HCT116 (cell line): ENCODE results near the gene TRERF1.
A peak's percentile ranks its signal among the peaks of the same experiment; 100 is the strongest.

ENCODE experiments used
- CEBPB ChIP-seq: IDR thresholded peaks from 2 replicates; pipeline ENCODE4 v1.6.1; 2012; ENCODE audit warnings: low read depth
- CTCF ChIP-seq, 3 experiments: fragments of 200-600 bp in 1 of 3; sonication (generic) in 1 of 3; IDR thresholded peaks in 2 of 3; conservative IDR thresholded peaks in 1 of 3; 2 replicates each; pipeline ENCODE4 v1.5.1; 2012 to 2017; ENCODE audit warnings: low read depth in 2 of 3, low read length in 2 of 3, antibody characterized with exemption in 1 of 3, borderline replicate concordance in 1 of 3, control low read depth in 1 of 3, mild to moderate bottlenecking in 1 of 3, mixed read lengths in 1 of 3, mixed run types in 1 of 3, moderate library complexity in 1 of 3; ENCODE audit not compliant: insufficient read depth in 1 of 3
- EGR1 ChIP-seq: IDR thresholded peaks from 2 replicates; pipeline ENCODE4 v1.6.1; 2012; ENCODE audit warnings: low read depth
- EZH2 ChIP-seq: fragments of 200-600 bp; sonication (generic); IDR thresholded peaks from 2 replicates; pipeline ENCODE4 v1.6.1; 2017; ENCODE audit warnings: antibody characterized with exemption, mixed run types
- EZH2phosphoT487 ChIP-seq: fragments of 200-600 bp; IDR thresholded peaks from 2 replicates; pipeline ENCODE4 v1.6.1; 2018; ENCODE audit warnings: antibody characterized with exemption, borderline replicate concordance
- MAX ChIP-seq: IDR thresholded peaks from 2 replicates; pipeline ENCODE4 v1.6.1; 2012
- POLR2A ChIP-seq: IDR thresholded peaks from 2 replicates; pipeline ENCODE4 v1.7.0; 2011; ENCODE audit warnings: borderline replicate concordance; ENCODE audit not compliant: insufficient read depth, insufficient read length; ENCODE audit errors: extremely low read depth
- RAD21 ChIP-seq: IDR thresholded peaks from 2 replicates; pipeline ENCODE4 v1.6.1; 2012; ENCODE audit warnings: low read depth, mild to moderate bottlenecking
- SIN3A ChIP-seq: IDR thresholded peaks from 2 replicates; pipeline ENCODE4 v1.6.1; 2012; ENCODE audit warnings: low read depth
- SP1 ChIP-seq: IDR thresholded peaks from 2 replicates; pipeline ENCODE4 v1.6.1; 2012; ENCODE audit warnings: low read depth
- YY1 ChIP-seq: IDR thresholded peaks from 2 replicates; pipeline ENCODE4 v1.6.1; 2011; ENCODE audit warnings: low read length, low read depth, moderate library complexity, mild to moderate bottlenecking; ENCODE audit not compliant: insufficient replicate concordance; ENCODE audit errors: extremely low read depth
- ZBTB33 ChIP-seq: IDR thresholded peaks from 2 replicates; pipeline ENCODE4 v1.6.1; 2011; ENCODE audit warnings: mild to moderate bottlenecking, low read length, moderate library complexity; ENCODE audit not compliant: insufficient replicate concordance; ENCODE audit errors: extremely low read depth
- ZNF274 ChIP-seq: fragments of 200-500 bp; sonication (Bioruptor generic); IDR thresholded peaks from 2 replicates; pipeline ENCODE4 v1.6.1; 2014; ENCODE audit warnings: mild to moderate bottlenecking, low read depth, low read length, inconsistent platforms

- peak; percentile 66 to 78 (median 72); a peak in 5 of 6 replicates for TF ChIP-seq CTCF (IDR thresholded peaks at IDR 0.05 in 2 of 3, conservative IDR thresholded peaks at IDR 0.05 in 1 of 3; ENCODE audit: borderline replicate concordance in 1 of 3, insufficient read depth in 1 of 3, low read depth in 2 of 3, low read length in 2 of 3)
- no peak for TF ChIP-seq SIN3A
- no peak for TF ChIP-seq SP1
- peak; percentile 77; the same call in 1 of the 2 replicates for TF ChIP-seq EGR1
- TF ChIP-seq ZNF274: no peak
- no peak for TF ChIP-seq EZH2
- peak; percentile 84 for TF ChIP-seq RAD21
- no peak for TF ChIP-seq POLR2A
- no peak for TF ChIP-seq EZH2phosphoT487
- TF ChIP-seq ZBTB33: no peak
- TF ChIP-seq YY1: no peak
- no peak for TF ChIP-seq MAX
- no peak for TF ChIP-seq CEBPB
Observed at GRCh38 chr6:42230345-42231321, 221.1 kb downstream of the TRERF1 start.
